KOPT-K1 (cell line): ENCODE data around the gene CTXND2.
"Not testable (repeated sequence)": the region's sequence is repeated elsewhere in the genome, so short reads cannot be mapped to it uniquely, and the experiment has no call there.

ENCODE experiments used
- H3K27ac ChIP-seq: fragments of 200-600 bp; sonication (generic); 2 replicates; pipeline ENCODE4 v1.5.1; 2016; ENCODE audit warnings: antibody characterized with exemption, mild to moderate bottlenecking, low read depth, low read length; ENCODE audit not compliant: poor library complexity, severe bottlenecking
- H3K36me3 ChIP-seq: fragments of 200-600 bp; sonication (generic); 2 replicates; pipeline ENCODE4 v1.5.1; 2017; ENCODE audit warnings: antibody characterized with exemption, mild to moderate bottlenecking, low read length, moderate library complexity; ENCODE audit not compliant: insufficient read depth
- H3K9me3 ChIP-seq: fragments of 200-600 bp; sonication (generic); 2 replicates; pipeline ENCODE4 v1.5.1; 2017; ENCODE audit warnings: antibody characterized with exemption, low read length, mild to moderate bottlenecking; ENCODE audit not compliant: insufficient read depth, poor library complexity, severe bottlenecking

The CTXND2 gene

GRCh38 chr1:150875197-150876118, 11.5 kb upstream of the CTXND2 start:
- Histone ChIP-seq H3K36me3 (no peaks in the 10 kb centered on the region), H3K9me3 (no peaks in the 10 kb centered on the region), H3K27ac (peak overlapping the region; percentile 73)

- H3K36me3 ChIP-seq = no peaks in the 10 kb centered on the region
- H3K27ac ChIP-seq = peak overlapping the region; percentile 73
- no peaks in the 10 kb centered on the region for H3K9me3 ChIP-seq
These were observed 10.8 kb upstream of the CTXND2 start for GRCh38 chr1:150876119-150876454.

GRCh38 chr1:150878931-150879330, 8.0 kb upstream of the CTXND2 start:
- H3K36me3 ChIP-seq, H3K27ac ChIP-seq, H3K9me3 ChIP-seq: not testable (repeated sequence)

GRCh38 chr1:150881331-150882070, 5.4 kb upstream of the CTXND2 start:
- Histone ChIP-seq H3K9me3 (no peaks in the 10 kb centered on the region), H3K27ac (no peak overlapping the region), H3K36me3 (no peaks in the 10 kb centered on the region)

- not testable (repeated sequence) for H3K9me3 ChIP-seq, H3K36me3 ChIP-seq, H3K27ac ChIP-seq
These were observed 3.8 kb upstream of the CTXND2 start for GRCh38 chr1:150883121-150883520.

GRCh38 chr1:150888727-150889126, 1.8 kb downstream of the CTXND2 start:
- H3K36me3 ChIP-seq = no peaks in the 10 kb centered on the region
- H3K27ac ChIP-seq = no peak overlapping the region
- no peaks in the 10 kb centered on the region for H3K9me3 ChIP-seq

- H3K27ac ChIP-seq = peak overlapping the region; percentile 52
- H3K36me3 ChIP-seq = no peaks in the 10 kb centered on the region
- H3K9me3 ChIP-seq = no peaks in the 10 kb centered on the region
These were observed 3.1 kb downstream of the CTXND2 start for GRCh38 chr1:150890033-150890416.

- Histone ChIP-seq H3K36me3 (no peaks in the 10 kb centered on the region), H3K27ac (no peak overlapping the region), H3K9me3 (no peaks in the 10 kb centered on the region)
These were observed 6.5 kb downstream of the CTXND2 start for GRCh38 chr1:150893336-150893913.

GRCh38 chr1:150895618-150896017, 8.7 kb downstream of the CTXND2 start:
- no peaks in the 10 kb centered on the region for H3K9me3 ChIP-seq
- H3K36me3 ChIP-seq = no peaks in the 10 kb centered on the region
- H3K27ac ChIP-seq = no peak overlapping the region

GRCh38 chr1:150899795-150900194, 12.9 kb downstream of the CTXND2 start:
- not testable (repeated sequence) for H3K36me3 ChIP-seq, H3K27ac ChIP-seq, H3K9me3 ChIP-seq

GRCh38 chr1:150902346-150902745, 15.4 kb downstream of the CTXND2 start:
- no peaks in the 10 kb centered on the region for H3K9me3 ChIP-seq
- H3K27ac ChIP-seq = no peak overlapping the region
- no peaks in the 10 kb centered on the region for H3K36me3 ChIP-seq

GRCh38 chr1:150902751-150903150, 15.8 kb downstream of the CTXND2 start:
- Histone ChIP-seq H3K36me3 (no peaks in the 10 kb centered on the region), H3K27ac (no peak overlapping the region), H3K9me3 (no peaks in the 10 kb centered on the region)

GRCh38 chr1:150905301-150905700, 18.4 kb downstream of the CTXND2 start:
- Histone ChIP-seq H3K36me3 (no peaks in the 10 kb centered on the region), H3K27ac (no peak overlapping the region), H3K9me3 (peaks cover 7% of the 10 kb centered on the region)

- Histone ChIP-seq H3K36me3 (no peaks in the 10 kb centered on the region), H3K27ac (no peak overlapping the region), H3K9me3 (peaks cover 7% of the 10 kb centered on the region)
These were observed 19.4 kb downstream of the CTXND2 start for GRCh38 chr1:150906329-150906728.

GRCh38 chr1:150906813-150907212, 19.9 kb downstream of the CTXND2 start:
- Histone ChIP-seq H3K9me3 (peaks cover 7% of the 10 kb centered on the region), H3K27ac (no peak overlapping the region), H3K36me3 (no peaks in the 10 kb centered on the region)
